Measurements from ENCODE around the gene SCAMP2.

Gene SCAMP2

DNA sequence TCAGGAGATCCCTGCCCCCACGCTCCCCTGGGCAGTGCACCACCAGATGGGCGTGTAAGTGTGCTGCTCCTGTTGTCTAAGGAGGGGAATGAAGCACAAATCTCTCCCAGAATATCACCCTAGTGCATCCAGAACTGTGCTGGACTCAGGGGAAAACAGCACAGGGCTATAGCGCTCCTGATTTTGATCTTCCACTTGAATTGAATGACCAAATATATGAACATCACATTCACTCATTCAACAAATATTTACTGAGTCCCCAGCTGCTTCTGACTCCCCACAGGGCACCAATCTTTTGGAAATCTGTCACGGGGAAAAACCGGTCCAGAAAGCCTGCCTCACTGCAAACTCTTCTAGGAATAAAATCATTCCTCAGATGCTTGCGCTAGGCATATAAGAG is 44.3 kb downstream of the SCAMP2 start:
- H3K27me3 Mint-ChIP-seq: peaks cover 41% of the 10 kb centered on the region
- H3K9me3 Mint-ChIP-seq: no peaks in the 10 kb centered on the region
- H3K27ac Mint-ChIP-seq: no peak overlapping the region
- no peak overlapping the region for H3K4me3 Mint-ChIP-seq
- no peak for ATAC-seq
- peaks cover 11% of the 10 kb centered on the region for H3K4me1 Mint-ChIP-seq
- H3K36me3 Mint-ChIP-seq: no peaks in the 10 kb centered on the region

DNA sequence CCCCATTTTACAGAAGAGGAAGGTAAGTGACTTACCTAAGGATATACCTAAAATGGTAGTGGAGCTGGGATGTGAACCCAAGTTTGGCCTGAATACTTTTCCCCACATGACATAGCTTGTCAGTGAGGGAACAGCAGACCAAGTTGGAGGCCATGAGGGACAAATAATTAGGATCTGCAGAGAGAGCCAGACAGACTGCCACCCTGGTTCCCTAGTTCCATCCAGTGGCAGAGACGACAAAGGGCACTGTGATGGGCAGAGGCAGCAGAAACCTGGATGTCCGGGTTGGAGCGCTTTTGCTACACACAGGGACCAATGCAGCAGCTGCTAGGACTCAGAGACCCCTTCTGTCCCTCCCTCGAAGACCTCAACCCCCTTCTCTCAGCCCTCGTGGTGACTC is 45.6 kb downstream of the SCAMP2 start:
- Mint-ChIP-seq H3K36me3 (no peaks in the 10 kb centered on the region), H3K27ac (no peak overlapping the region), H3K4me1 (peaks cover 6% of the 10 kb centered on the region), H3K4me3 (no peak overlapping the region), H3K27me3 (peaks cover 51% of the 10 kb centered on the region), H3K9me3 (no peaks in the 10 kb centered on the region)
- no peak for ATAC-seq

DNA sequence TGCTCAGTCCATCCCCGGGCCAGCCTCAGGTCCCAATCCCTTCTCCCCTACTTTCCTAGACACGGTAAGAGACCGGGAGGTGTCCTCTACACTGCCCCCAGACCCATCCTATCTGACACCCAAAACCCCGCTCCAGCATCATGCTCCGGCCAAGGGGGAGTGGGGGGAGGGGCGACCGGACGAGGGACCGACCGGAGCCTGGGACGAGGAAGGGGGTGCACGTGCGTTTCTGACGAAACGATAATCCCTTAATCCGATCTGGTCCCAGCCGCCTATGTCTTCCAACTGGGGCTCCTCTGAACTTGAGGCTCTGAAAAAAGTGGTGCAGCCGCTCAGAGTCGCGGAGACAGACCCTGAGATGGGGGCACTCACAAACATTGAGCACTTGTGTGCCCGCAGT is 46.2 kb downstream of the SCAMP2 start:
- H3K27me3 Mint-ChIP-seq: peaks cover 51% of the 10 kb centered on the region

DNA sequence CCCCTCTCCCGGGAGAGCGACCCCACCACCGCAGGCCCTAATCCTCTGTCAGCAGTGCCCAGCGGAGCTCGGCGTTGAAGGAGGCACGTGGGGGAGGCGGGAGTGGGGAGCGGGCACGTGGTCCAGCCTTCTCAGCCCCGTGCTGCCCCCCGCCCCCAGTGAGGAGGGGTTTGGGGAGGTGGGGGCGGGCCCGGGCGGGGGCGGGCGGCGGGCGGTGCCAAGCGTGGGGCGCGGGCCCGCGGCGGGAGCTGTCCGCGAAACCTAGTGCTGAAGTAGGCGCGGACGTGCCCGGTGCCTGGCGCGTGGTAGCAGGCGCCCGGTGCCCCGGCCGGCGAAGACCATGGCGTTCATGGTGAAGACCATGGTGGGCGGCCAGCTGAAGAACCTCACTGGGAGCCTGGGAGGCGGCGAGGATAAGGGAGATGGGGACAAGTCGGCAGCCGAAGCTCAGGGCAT is 46.8 kb downstream of the SCAMP2 start, which contains the start of gene CPLX3:
Gene CPLX3 (plus strand): TSS at position 264 of the 456 bp plus-strand sequence. CDS start 77 bp downstream, at position 341.
- ATAC-seq: peak; percentile 17
- H3K36me3 Mint-ChIP-seq: no peaks in the 10 kb centered on the region
- no peaks in the 10 kb centered on the region for H3K9me3 Mint-ChIP-seq
- H3K4me1 Mint-ChIP-seq: peaks cover 16% of the 10 kb centered on the region
- no peak within 1 kb of the TSS for H3K27ac Mint-ChIP-seq
- peaks cover 51% of the 10 kb centered on the region for H3K27me3 Mint-ChIP-seq
- H3K4me3 Mint-ChIP-seq: no peak within 1 kb of the TSS

More for the DNA sequence above, 46.2 kb downstream of the SCAMP2 start:
- Mint-ChIP-seq H3K4me1 (peaks cover 11% of the 10 kb centered on the region), H3K4me3 (no peak overlapping the region), H3K36me3 (no peaks in the 10 kb centered on the region), H3K9me3 (no peaks in the 10 kb centered on the region), H3K27ac (no peak overlapping the region)
- no peak for ATAC-seq

DNA sequence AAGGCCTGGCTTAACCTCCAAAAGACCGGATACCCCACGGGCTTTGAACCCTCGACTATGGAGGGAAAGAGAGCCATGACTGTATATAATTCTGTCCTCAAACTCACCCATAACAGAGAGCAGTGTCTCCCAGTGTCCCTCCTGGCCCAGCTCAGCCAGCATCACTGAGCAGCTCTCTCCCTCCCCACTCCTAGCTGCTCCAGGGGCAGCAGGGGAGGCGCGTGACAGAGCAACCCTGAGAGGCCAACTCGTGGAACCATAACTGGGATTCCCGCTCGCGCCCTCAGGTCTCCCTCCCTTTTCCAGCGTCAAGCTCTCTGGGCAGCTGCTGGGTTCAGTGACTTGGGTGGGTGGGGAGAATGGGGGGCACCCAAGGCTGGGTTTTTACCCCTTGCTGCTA is 47.3 kb downstream of the SCAMP2 start:
- Mint-ChIP-seq H3K27me3 (peaks cover 51% of the 10 kb centered on the region), H3K4me3 (no peak overlapping the region), H3K4me1 (peaks cover 22% of the 10 kb centered on the region), H3K27ac (no peak overlapping the region), H3K9me3 (no peaks in the 10 kb centered on the region), H3K36me3 (no peaks in the 10 kb centered on the region)
- no peak for ATAC-seq

DNA sequence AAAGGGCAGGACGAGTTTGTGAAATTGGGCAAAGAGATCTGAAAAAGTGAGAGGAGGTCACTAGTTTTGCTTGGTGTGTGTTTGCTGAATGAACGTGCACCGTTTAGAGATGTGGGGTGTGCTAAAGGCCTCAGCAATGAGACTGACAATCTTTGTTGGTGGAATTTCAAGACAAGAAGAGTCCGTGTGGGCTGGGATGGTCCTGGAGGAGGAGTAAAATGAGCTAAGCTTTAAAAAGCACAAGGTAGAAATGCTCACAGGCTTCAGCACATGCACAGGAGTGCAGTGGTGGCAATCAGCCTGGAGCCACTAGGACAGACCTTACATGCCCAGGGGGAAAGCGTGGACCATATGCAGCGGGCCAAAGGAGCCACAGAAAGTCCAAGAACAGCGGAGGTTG is 48.2 kb downstream of the SCAMP2 start:
- Mint-ChIP-seq H3K27ac (no peak overlapping the region), H3K27me3 (peaks cover 51% of the 10 kb centered on the region), H3K36me3 (no peaks in the 10 kb centered on the region), H3K4me3 (no peak overlapping the region), H3K9me3 (no peaks in the 10 kb centered on the region), H3K4me1 (peaks cover 30% of the 10 kb centered on the region)
- no peak for ATAC-seq

DNA sequence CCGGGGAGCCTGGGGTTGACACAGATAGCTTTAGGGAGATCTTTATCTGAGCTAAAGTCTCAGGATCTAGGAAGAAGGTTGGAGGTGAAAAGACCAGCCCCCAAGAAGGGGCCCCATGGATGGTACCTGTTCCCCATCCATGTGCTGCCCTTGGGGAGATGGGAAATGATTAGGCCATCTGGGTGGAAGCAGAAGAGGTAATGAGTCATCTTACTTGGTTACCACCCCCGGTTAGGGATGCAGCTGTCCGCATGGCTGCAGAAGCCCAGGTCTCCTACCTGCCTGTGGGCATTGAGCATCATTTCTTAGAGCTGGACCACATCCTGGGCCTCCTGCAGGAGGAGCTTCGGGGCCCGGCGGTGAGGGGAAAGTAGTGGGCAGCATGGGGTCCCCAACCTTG is 49.8 kb downstream of the SCAMP2 start:
- ATAC-seq: no peak
- Mint-ChIP-seq H3K27ac (no peak overlapping the region), H3K4me3 (no peak overlapping the region), H3K4me1 (peaks cover 46% of the 10 kb centered on the region), H3K36me3 (no peaks in the 10 kb centered on the region), H3K27me3 (peaks cover 44% of the 10 kb centered on the region), H3K9me3 (no peaks in the 10 kb centered on the region)

DNA sequence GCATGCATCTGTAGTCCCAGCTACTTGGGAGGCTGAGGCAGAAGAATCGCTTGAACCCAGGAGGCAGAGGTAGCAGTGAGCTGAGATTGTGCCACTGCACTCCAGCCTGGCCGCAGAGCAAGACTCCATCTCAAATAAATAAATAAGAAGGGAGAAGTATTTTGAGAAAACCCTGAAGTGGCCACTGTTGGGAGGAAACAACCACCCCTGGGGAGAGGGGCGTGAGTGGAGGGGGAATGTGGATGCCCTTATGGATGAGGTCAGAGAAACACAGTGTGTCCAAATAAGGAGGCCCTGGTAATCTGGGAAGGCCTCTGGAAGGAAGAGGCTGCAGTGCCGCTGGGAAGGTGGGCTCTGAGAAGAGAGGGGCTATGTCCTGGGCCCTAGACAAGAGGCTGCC is 50.9 kb downstream of the SCAMP2 start:
- no peak overlapping the region for H3K4me3 Mint-ChIP-seq
- no peak overlapping the region for H3K27ac Mint-ChIP-seq
- H3K4me1 Mint-ChIP-seq: peaks cover 50% of the 10 kb centered on the region
- H3K27me3 Mint-ChIP-seq: peaks cover 40% of the 10 kb centered on the region
- no peak for ATAC-seq
- H3K9me3 Mint-ChIP-seq: no peaks in the 10 kb centered on the region
- H3K36me3 Mint-ChIP-seq: no peaks in the 10 kb centered on the region

DNA sequence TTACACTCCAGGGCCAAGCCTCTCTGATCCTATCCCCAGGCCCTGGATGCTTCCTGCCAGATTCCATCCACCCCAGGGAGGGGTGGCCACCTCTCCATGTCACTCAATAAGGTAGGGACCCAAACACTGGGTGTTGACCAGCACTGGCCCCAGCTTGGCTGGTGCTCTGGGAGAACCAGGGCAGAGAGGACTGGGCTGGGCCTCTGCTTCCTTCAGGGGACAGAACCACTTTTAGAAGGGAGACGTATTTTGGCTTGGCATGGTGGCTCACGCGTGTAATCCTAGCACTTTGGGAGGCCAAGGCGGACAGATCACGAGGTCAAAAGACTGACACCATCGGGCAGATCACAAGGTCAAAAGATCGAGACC is 51.4 kb downstream of the SCAMP2 start:
- no peaks in the 10 kb centered on the region for H3K9me3 Mint-ChIP-seq
- no peaks in the 10 kb centered on the region for H3K36me3 Mint-ChIP-seq
- no peak overlapping the region for H3K4me3 Mint-ChIP-seq
- peaks cover 39% of the 10 kb centered on the region for H3K27me3 Mint-ChIP-seq
- no peak for ATAC-seq
- peaks cover 54% of the 10 kb centered on the region for H3K4me1 Mint-ChIP-seq
- peak overlapping the region; percentile 48 for H3K27ac Mint-ChIP-seq

DNA sequence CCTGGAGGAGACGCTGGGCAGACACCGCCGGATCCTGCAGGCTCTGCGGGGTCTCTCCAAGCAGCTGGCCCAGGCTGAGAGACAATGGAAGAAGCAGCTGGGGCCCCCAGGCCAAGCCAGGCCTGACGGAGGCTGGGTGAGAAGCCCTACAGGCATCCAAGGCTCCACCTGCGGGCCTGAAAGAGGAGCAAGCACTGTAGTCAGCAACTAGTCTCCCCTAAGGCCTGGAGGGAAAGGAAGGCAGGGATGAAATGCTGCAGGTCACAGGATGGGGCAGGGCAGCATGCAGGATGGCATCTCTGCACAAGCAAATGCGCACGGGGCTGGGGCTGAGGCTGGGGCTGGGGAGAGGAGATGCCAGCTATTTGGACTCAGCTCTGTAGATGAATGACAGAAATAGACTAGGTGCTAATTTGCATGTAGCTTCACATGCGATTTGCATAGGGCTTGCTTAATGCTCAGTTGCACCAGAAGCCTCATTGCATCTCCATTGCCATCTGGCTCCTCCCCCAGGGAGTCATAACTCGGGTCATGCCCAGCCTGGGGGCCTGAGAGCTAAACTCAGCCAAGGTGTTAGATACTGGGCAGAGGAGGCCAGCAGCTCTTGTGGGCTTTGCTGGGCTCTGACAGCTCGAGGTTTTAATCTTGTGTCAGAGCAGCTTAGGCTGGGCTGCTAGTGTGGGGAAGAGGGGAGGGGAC is 51.9 kb downstream of the SCAMP2 start:
- Mint-ChIP-seq H3K4me3 (peak overlapping the region; percentile 55), H3K27me3 (peaks cover 33% of the 10 kb centered on the region), H3K9me3 (no peaks in the 10 kb centered on the region), H3K36me3 (no peaks in the 10 kb centered on the region), H3K4me1 (peaks cover 51% of the 10 kb centered on the region), H3K27ac (peak overlapping the region; percentile 48)
- peak; percentile 86 for ATAC-seq

DNA sequence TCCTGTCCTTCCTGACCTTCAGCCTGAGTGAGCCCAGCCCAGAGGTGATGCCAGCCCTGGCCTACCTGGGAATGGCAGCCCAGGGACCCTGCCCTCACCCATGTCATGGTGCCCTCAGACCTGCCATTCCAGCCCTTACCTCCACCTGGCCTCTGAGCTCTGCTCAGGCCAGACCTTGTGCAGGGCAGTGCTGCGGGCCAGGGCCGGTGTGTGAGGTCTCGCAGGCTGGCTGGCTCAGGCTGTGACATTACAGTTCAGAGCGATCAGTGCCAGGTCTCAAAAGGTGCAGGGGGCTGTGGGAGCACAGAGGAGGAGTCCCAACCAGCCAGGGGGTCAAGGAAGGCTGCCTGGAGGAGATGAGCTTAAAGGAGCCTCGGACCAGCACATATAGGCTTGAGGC is 53.1 kb downstream of the SCAMP2 start:
- no peak for ATAC-seq
- Mint-ChIP-seq H3K4me3 (no peak overlapping the region), H3K27ac (peak overlapping the region; percentile 14), H3K36me3 (no peaks in the 10 kb centered on the region), H3K27me3 (peaks cover 23% of the 10 kb centered on the region), H3K4me1 (peaks cover 58% of the 10 kb centered on the region), H3K9me3 (no peaks in the 10 kb centered on the region)

DNA sequence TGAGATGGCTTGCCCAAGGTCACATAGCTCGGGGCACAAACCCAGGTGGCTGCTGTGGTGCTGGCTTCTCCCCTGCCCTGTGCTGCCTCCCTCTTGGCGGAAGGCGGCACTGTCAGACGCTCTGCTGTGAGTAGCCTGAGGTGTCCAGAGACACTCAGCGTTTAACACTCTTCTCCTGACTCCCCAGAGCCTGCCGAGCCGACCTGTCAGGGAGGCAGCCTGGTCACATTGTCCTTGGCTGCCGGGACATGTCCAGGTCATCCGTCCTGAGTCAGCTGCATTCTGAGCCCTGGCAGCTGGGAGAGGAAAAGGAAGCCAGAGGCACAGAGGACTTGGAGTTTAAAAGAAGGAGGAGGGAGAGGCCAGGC is 55.8 kb downstream of the SCAMP2 start:
- peaks cover 9% of the 10 kb centered on the region for H3K27me3 Mint-ChIP-seq
- H3K4me1 Mint-ChIP-seq: peaks cover 56% of the 10 kb centered on the region
- H3K4me3 Mint-ChIP-seq: no peak overlapping the region
- ATAC-seq: no peak
- no peak overlapping the region for H3K27ac Mint-ChIP-seq
- H3K9me3 Mint-ChIP-seq: no peaks in the 10 kb centered on the region
- no peaks in the 10 kb centered on the region for H3K36me3 Mint-ChIP-seq

DNA sequence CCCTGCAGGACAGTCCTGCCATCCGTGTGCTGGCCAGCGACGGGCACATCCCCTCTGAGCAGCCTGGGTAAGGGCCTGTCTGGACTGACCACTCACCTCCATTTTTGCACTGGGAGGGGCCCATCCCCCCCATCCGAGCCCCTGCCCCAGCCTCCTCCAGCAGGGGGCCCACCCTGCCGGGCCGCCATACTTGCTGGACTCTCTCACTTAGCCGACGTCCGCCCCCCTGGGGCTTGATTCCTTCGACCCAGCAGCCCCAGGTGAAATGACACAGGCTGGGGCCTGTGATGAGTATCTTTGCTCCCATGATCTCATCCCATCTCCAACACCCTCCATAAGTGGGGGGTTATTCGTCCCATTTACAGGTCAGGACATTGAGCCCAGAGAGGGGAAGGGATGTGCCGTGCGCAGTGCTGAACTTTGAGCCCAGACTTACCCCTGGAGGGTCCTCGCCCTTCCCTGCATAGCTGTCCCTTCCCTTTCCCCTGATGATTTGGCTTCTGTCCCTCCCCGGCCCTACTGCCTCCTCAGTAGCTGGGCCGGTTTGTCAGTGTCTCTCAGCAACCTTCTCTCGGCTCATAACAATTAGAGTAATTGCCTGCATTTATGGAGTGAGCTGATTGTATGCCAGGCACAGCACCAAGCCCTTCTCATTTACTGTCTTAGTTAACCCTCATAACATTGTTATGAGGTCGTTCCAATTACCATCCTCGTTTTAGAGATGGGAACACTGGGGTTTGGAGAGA is 56.4 kb downstream of the SCAMP2 start:
- Mint-ChIP-seq H3K4me3 (no peak overlapping the region), H3K27me3 (peaks cover 9% of the 10 kb centered on the region), H3K4me1 (peaks cover 51% of the 10 kb centered on the region), H3K36me3 (no peaks in the 10 kb centered on the region), H3K9me3 (no peaks in the 10 kb centered on the region), H3K27ac (no peak overlapping the region)
- ATAC-seq: no peak

DNA sequence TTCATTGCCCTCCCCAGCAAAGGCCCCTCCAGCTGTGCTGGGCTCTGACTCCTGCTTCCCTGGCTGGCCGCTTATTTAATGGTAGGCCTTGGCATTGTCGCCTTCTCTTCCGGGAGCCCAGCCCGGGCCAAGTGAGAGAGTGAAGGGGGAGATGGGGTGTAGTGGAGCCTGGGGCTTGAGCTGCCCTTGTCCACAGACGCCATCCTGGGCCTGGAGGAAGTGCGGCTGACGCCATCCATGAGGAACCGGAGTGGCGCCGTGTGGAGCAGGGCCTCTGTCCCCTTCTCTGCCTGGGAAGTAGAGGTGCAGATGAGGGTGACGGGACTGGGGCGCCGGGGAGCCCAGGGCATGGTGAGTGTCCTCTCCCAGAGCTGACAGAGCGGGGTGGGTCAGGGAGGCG is 57.2 kb downstream of the SCAMP2 start:
- Mint-ChIP-seq H3K4me1 (peaks cover 42% of the 10 kb centered on the region), H3K9me3 (no peaks in the 10 kb centered on the region)

DNA sequence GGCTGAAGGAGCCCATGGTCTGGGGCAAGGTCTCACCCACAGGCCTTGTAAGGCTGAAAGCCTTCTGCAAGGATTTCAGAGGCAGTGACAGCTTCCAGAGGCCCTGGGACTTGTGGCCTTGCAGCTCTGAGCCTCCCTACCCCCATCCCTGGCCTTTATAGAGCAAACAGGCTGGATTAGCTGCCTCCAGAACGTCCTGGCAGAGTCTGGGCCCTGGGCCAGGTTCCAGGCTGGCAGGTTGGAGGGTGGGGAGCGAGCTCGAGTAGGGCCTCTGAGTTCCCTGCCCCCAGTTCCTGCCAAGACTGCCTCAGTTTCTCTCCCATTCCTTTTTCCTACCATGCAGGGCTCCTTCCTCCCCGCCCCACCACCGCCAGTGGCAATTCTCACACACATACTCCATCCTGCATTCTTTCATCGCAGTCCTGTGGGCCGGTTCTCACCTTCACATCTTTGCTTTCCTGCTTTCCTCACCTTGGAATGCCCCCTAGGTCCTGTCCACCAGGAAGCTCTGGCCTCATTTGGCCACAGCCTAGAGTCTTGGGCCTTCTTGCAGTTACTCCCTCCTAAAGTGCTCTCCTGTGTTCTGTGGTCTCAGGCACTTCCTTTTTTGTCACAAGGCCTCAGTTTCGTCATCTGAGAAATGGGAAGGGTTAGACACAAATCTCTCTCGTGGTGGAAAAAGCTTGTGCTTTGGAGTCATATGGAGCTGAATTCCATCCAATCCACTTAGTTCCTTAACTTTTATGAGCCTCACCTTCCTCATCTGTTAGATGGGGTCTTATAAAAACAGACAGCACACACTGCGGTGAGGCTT is 57.8 kb downstream of the SCAMP2 start:
- peaks cover 9% of the 10 kb centered on the region for H3K27me3 Mint-ChIP-seq
- no peaks in the 10 kb centered on the region for H3K36me3 Mint-ChIP-seq
- H3K27ac Mint-ChIP-seq: peak overlapping the region; percentile 10
- peaks cover 36% of the 10 kb centered on the region for H3K4me1 Mint-ChIP-seq
- no peaks in the 10 kb centered on the region for H3K9me3 Mint-ChIP-seq
- no peak overlapping the region for H3K4me3 Mint-ChIP-seq
- ATAC-seq: no peak

More for the DNA sequence above, 57.2 kb downstream of the SCAMP2 start:
- Mint-ChIP-seq H3K27ac (no peak overlapping the region), H3K36me3 (no peaks in the 10 kb centered on the region), H3K4me3 (no peak overlapping the region), H3K27me3 (peaks cover 9% of the 10 kb centered on the region)
- peak; percentile 20 for ATAC-seq
